ENCODE measurements around the gene NXPH2. TPM values are rescaled to one million over a fixed set of nuclear protein-coding genes. Genes with fewer than 3 reads are reported as not detected.

The NXPH2 gene
- not detected in 2 replicates for total RNA-seq
- long read RNA-seq, result 0 reads

DNA sequence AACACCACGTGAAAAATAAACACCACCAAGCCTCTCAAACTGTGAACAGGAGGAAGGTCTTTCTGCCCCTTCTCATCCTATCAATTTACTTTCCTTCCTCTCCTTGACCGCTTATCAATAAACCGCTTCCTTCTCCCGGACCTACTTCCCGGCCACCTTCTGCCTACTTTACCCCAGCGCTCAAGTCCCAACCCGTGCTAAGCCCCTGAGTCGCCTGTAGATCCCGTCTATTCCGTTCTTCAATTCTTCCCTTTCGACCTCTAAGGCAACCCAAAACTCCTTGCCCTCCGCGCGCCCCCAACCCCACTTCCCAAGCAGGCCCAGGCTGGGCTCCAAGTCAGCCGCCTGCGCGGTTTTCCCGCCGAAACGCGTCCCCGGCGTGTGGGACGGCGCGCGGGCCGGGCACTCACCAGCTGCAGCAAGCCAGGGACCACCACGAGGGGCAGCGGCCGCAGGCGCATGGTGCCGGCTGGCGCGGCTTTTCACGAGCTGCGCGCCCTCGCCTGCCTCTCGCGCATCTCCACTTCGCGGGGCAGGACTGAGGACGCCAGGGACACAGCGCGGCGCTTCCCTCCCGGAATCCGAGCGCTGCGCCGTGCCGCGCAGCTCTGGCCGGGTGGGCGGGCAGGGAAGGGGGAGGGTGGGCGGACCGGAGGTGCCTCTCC is at the start of gene NXPH2:
Gene NXPH2 (minus strand): TSS at position 610 of the 665 bp plus-strand sequence. CDS start 149 bp downstream, at position 461.
- H3K4me1 Mint-ChIP-seq (ENCODE audit: unreplicated experiment), result peaks cover 8% of the 10 kb centered on the region
- H3K9me3 Mint-ChIP-seq (ENCODE audit: unreplicated experiment), result no peaks in the 10 kb centered on the region
- no peak for DNase-seq (ENCODE audit: extremely low spot score, unreplicated experiment)
- no peaks in the 10 kb centered on the region for H3K36me3 Mint-ChIP-seq (ENCODE audit: unreplicated experiment)
- no peak within 1 kb of the TSS for H3K27ac Mint-ChIP-seq (ENCODE audit: unreplicated experiment)
- peaks cover 80% of the 10 kb centered on the region for H3K27me3 Mint-ChIP-seq (ENCODE audit: unreplicated experiment)
- peak within 1 kb of the TSS; percentile 51 for H3K4me3 Mint-ChIP-seq (ENCODE audit: unreplicated experiment)
- TF ChIP-seq, protein P1, sequence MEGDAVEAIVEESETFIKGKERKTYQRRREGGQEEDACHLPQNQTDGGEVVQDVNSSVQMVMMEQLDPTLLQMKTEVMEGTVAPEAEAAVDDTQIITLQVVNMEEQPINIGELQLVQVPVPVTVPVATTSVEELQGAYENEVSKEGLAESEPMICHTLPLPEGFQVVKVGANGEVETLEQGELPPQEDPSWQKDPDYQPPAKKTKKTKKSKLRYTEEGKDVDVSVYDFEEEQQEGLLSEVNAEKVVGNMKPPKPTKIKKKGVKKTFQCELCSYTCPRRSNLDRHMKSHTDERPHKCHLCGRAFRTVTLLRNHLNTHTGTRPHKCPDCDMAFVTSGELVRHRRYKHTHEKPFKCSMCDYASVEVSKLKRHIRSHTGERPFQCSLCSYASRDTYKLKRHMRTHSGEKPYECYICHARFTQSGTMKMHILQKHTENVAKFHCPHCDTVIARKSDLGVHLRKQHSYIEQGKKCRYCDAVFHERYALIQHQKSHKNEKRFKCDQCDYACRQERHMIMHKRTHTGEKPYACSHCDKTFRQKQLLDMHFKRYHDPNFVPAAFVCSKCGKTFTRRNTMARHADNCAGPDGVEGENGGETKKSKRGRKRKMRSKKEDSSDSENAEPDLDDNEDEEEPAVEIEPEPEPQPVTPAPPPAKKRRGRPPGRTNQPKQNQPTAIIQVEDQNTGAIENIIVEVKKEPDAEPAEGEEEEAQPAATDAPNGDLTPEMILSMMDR (IDR thresholded peaks at IDR 0.05), result no peak

DNA sequence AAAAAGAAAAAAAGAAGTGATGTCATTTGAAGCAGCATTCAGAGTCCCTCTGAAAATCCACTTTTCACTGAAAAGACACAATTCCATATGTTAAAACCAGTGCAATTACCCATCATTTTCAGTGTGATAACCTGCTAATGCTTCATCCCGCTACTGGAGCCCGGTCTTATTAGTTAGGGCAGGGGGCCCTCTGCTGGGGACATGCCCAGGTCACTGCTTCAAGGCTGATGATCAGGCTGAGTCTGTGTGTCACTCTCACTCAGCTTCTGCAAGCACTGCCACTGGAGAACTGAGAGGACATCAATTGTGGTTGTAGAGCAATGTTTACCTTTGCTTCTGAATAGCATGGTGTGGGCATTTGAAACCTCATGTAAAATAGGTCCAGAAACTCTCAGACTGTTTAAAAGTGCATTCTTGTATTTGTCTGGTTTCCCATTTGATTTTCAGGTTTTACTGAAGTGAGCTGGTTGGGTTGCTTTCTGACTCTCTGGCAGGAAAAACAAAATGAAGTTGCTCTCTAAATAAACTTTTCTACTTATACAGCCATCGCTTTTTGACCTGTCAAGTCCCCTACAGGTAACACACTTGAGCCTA is 49.2 kb upstream of the NXPH2 start:
- no peak for DNase-seq (ENCODE audit: extremely low spot score, unreplicated experiment)
- no peak overlapping the region for H3K27ac Mint-ChIP-seq (ENCODE audit: unreplicated experiment)
- no peaks in the 10 kb centered on the region for H3K9me3 Mint-ChIP-seq (ENCODE audit: unreplicated experiment)

DNA sequence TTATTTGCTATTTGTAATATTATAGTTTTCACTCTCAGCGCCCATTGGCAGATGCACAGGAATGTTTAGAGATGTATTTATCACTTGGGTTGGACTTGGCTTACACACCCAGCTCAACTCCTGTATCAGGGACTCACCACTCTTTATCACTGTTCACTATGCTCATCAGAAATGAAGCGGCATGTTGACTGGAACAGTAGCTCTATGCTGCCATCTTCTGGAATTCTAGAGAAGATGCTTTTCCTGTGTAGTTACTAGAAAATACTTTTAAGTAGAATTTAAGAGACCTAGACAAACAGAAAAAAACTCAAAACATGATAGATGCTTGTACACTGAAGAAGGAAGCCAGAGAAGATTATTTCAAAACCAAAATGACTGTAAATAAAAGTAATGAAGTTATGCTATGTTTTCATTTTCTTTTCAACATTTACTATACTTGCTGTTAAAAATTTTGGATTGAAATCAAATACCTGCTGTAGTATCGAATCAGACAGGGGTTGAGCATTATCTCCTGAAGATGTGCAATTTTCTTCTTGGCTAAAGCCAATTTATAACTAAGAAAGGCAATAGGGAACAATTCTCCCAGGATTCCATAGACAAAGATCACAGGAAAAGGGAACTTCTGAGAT is 47.4 kb upstream of the NXPH2 start:
- H3K4me3 Mint-ChIP-seq (ENCODE audit: unreplicated experiment), result no peak overlapping the region
- no peak for DNase-seq (ENCODE audit: extremely low spot score, unreplicated experiment)
- peaks cover 35% of the 10 kb centered on the region for H3K27me3 Mint-ChIP-seq (ENCODE audit: unreplicated experiment)
- no peaks in the 10 kb centered on the region for H3K9me3 Mint-ChIP-seq (ENCODE audit: unreplicated experiment)
- no peaks in the 10 kb centered on the region for H3K4me1 Mint-ChIP-seq (ENCODE audit: unreplicated experiment)
- H3K36me3 Mint-ChIP-seq (ENCODE audit: unreplicated experiment), result no peaks in the 10 kb centered on the region
- TF ChIP-seq, protein P1 (IDR thresholded peaks at IDR 0.05), result peak; percentile 74
- H3K27ac Mint-ChIP-seq (ENCODE audit: unreplicated experiment), result no peak overlapping the region

More for the DNA sequence above, 49.2 kb upstream of the NXPH2 start:
- Mint-ChIP-seq H3K27me3 (ENCODE audit: unreplicated experiment) (peaks cover 36% of the 10 kb centered on the region), H3K36me3 (ENCODE audit: unreplicated experiment) (no peaks in the 10 kb centered on the region), H3K4me1 (ENCODE audit: unreplicated experiment) (no peaks in the 10 kb centered on the region), H3K4me3 (ENCODE audit: unreplicated experiment) (no peak overlapping the region)
- TF ChIP-seq, protein P1 (IDR thresholded peaks at IDR 0.05), result peak; percentile 37

DNA sequence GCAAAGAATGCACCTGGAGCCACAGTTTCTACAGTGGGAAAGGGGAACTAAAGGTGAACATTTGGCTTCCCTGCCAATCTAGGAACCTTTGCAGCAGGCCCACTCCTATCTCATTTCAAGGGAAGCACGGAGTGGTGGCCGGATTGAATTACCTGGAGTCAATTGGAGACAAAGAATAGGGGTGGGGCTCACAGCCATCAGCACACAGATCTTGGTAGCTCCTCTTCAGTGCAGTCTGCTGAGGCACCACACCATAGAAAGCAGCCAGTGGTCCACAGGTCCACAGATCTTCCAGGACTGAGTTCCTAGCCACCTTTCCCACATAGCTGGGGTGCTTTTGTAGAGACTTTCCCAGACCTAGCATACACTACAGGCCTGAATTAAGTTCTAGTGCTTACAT is 43.5 kb upstream of the NXPH2 start:
- no peak overlapping the region for H3K4me3 Mint-ChIP-seq (ENCODE audit: unreplicated experiment)
- no peaks in the 10 kb centered on the region for H3K36me3 Mint-ChIP-seq (ENCODE audit: unreplicated experiment)
- no peak for DNase-seq (ENCODE audit: extremely low spot score, unreplicated experiment)
- TF ChIP-seq, protein P1 (IDR thresholded peaks at IDR 0.05), result no peak
- peaks cover 37% of the 10 kb centered on the region for H3K27me3 Mint-ChIP-seq (ENCODE audit: unreplicated experiment)
- no peaks in the 10 kb centered on the region for H3K9me3 Mint-ChIP-seq (ENCODE audit: unreplicated experiment)
- no peak overlapping the region for H3K27ac Mint-ChIP-seq (ENCODE audit: unreplicated experiment)
- H3K4me1 Mint-ChIP-seq (ENCODE audit: unreplicated experiment), result no peaks in the 10 kb centered on the region

DNA sequence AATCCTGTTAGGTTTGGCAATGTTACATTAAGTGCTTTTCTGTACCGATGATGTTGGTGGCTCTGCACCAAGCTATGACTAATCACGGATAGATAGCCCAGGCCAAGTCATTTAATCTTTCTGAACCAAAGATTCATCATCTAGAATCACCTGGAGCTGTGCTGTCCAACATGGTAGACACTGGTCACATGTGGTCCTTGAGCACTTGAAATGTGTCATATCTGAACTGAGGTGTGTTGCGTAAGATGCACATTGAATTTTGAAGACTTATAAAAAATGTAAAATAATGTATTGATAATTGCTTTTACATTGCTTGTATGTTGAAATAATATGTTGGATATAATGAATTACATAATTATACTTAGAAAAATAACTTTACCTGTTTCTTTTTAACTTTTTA is 39.8 kb upstream of the NXPH2 start:
- H3K27ac Mint-ChIP-seq (ENCODE audit: unreplicated experiment), result no peak overlapping the region
- TF ChIP-seq, protein P1 (IDR thresholded peaks at IDR 0.05), result no peak
- H3K36me3 Mint-ChIP-seq (ENCODE audit: unreplicated experiment), result no peaks in the 10 kb centered on the region
- H3K4me1 Mint-ChIP-seq (ENCODE audit: unreplicated experiment), result no peaks in the 10 kb centered on the region
- peaks cover 18% of the 10 kb centered on the region for H3K27me3 Mint-ChIP-seq (ENCODE audit: unreplicated experiment)
- no peak for DNase-seq (ENCODE audit: extremely low spot score, unreplicated experiment)
- H3K9me3 Mint-ChIP-seq (ENCODE audit: unreplicated experiment), result no peaks in the 10 kb centered on the region
- no peak overlapping the region for H3K4me3 Mint-ChIP-seq (ENCODE audit: unreplicated experiment)
